ENCODE data around the gene FCHSD2. TPM values are rescaled to one million over a fixed set of nuclear protein-coding genes. Genes with fewer than 3 reads are reported as not detected.
"Not testable (repeated sequence)": the region's sequence is repeated elsewhere in the genome, so short reads cannot be mapped to it uniquely, and the experiment has no call there.

FCHSD2 gene
- total RNA-seq, 4 donors from 2014 or later, result 15.4 to 37.8 (median 31.9) TPM

GRCh38 chr11:72799441-72799840, 342.7 kb downstream of the FCHSD2 start:
- no peak for TF ChIP-seq CTCF (IDR thresholded peaks at IDR 0.05)
- DNase-seq (ENCODE audit: low spot score) (no peak), ATAC-seq (ENCODE audit: low FRiP score) (no peak)

- no peak for TF ChIP-seq CTCF (IDR thresholded peaks at IDR 0.05)
- DNase-seq (ENCODE audit: low spot score), result no peak
- no peak for ATAC-seq (ENCODE audit: low FRiP score)
Measured at GRCh38 chr11:72798361-72798760, 343.8 kb downstream of the FCHSD2 start.

- peak; percentile 99 for ATAC-seq (ENCODE audit: low FRiP score)
- peak; percentile 96 for DNase-seq (ENCODE audit: low spot score)
- peak in 2 of 3 donors; percentile 92 to 93 for TF ChIP-seq CTCF (IDR thresholded peaks at IDR 0.05)
Measured at GRCh38 chr11:72793425-72794367, 348.4 kb downstream of the FCHSD2 start, which contains the start of gene STARD10. TSS of gene STARD10 (minus strand) at chr11:72794047. CDS start at chr11:72781181, 12,866 bp downstream.

DNA sequence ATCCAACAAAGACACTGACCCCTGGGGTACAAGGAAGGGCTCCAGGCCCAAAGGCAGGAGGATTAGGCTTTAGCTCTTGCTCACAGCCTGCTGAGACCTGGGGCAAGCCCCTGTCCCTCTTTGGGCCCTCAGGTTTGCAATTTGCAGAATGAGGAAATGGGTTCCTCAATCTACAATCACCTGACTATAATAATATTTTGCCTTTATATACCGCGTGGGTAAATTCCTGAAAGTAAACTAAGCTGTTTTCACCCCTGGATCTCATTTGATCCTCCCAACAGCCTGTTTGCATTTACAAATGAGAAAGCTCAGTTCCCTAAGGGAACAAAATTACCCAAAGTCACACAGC, 349.1 kb downstream of the FCHSD2 start:
- no peak for TF ChIP-seq CTCF (IDR thresholded peaks at IDR 0.05)
- DNase-seq (ENCODE audit: low spot score) (no peak), ATAC-seq (ENCODE audit: low FRiP score) (no peak)

DNA sequence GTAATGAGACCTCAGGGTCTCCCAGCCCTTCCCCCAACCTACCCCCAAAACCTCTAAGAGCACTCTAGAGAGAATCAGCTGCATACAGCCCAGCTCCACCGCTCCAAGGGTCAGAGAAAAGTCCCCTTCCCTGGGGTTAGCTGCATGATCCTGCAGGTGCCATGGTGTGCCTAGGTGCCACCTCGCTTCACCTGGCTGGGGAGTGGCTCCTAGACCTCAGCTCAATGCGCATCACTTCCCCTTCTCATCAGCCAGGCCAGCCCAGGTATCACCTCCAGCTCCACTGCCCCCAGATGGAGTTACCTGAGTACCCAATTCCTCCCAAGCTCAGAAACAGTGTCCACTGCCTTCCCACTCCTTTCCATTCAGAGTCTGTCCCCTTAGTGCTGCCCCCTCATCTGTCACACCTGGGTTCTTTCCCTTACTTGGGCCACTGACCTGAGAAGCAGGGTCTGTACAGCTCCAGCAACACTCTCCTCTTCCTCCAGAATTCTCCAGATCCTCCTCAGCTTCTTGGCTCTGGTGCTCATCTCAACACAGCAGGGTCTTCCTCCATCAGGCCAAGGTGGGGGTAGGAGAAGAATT, 349.6 kb downstream of the FCHSD2 start:
- no peak for DNase-seq (ENCODE audit: low spot score)
- ATAC-seq (ENCODE audit: low FRiP score), result no peak
- TF ChIP-seq CTCF (IDR thresholded peaks at IDR 0.05), result no peak

- not testable (repeated sequence) for DNase-seq (ENCODE audit: low spot score); ATAC-seq (ENCODE audit: low FRiP score)
Measured at GRCh38 chr11:72791228-72791627, 350.9 kb downstream of the FCHSD2 start.

- no peak for TF ChIP-seq CTCF (IDR thresholded peaks at IDR 0.05)
- DNase-seq (ENCODE audit: low spot score), result no peak
- ATAC-seq (ENCODE audit: low FRiP score), result no peak
Measured at GRCh38 chr11:72789493-72790131, 352.5 kb downstream of the FCHSD2 start.

Measured in omental fat pad (tissue), 4 donors.